Subcutaneous adipose tissue (tissue), 4 donors: Measurements from ENCODE around the gene KYNU. TPM values are rescaled to one million over a fixed set of nuclear protein-coding genes. Genes with fewer than 3 reads are reported as not detected.

Experiments used
- total RNA-seq, 4 donors: library from RNA; depleted of rRNA; stranded (reverse); fragments of >200 nt; gene quantifications; one replicate each; pipeline ENCODE4 v1.1.0, GENCODE V29; 2016
- TF ChIP-seq, protein P1 (sequence below): fragments of 450-650 bp; IDR thresholded peaks from one replicate; pipeline ENCODE4 v1.5.1; 2016; ENCODE audit warnings: low read depth, mild to moderate bottlenecking, control low read depth, antibody characterized with exemption, moderate library complexity

The KYNU gene
- total RNA-seq, 4 donors from 2014 or later = 3.4 to 38.9 (median 10.5) TPM

DNA sequence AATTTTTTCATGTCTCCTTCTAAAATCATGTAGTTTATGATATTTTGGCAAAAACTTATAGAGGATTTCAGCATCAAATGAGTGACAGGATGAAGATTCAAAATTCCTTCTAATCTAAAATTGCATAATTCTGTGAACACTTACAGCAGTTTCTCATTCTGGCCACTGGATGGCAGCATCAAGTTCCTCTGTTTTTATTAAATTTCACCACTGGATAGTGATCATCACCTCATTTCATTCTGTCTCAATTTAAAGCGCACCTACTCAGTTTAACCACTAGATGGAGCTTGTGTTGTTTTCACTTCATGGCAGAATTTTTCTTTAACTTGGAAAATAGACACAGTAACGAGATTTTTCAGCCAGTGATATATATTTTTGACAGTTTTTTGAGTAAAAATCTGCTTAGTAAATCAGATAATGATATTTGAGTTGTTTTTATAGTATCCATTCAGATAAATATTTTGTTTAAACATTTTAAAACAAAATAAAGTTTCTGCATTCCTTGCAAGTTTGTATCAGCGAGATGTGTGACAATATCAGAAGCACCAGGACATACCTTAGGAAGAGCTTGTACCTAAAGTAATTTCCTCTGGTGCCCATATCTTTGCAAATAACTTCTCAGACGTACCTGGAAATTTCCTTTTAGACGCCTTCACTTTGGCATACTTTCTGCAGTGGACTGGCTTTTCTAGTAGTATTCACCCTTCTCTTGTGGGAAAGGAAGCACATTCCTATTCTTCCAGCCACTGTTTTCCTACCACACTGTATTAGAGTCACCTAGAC is 157.0 kb downstream of the KYNU start:
- TF ChIP-seq, protein P1, sequence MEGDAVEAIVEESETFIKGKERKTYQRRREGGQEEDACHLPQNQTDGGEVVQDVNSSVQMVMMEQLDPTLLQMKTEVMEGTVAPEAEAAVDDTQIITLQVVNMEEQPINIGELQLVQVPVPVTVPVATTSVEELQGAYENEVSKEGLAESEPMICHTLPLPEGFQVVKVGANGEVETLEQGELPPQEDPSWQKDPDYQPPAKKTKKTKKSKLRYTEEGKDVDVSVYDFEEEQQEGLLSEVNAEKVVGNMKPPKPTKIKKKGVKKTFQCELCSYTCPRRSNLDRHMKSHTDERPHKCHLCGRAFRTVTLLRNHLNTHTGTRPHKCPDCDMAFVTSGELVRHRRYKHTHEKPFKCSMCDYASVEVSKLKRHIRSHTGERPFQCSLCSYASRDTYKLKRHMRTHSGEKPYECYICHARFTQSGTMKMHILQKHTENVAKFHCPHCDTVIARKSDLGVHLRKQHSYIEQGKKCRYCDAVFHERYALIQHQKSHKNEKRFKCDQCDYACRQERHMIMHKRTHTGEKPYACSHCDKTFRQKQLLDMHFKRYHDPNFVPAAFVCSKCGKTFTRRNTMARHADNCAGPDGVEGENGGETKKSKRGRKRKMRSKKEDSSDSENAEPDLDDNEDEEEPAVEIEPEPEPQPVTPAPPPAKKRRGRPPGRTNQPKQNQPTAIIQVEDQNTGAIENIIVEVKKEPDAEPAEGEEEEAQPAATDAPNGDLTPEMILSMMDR = no peak

DNA sequence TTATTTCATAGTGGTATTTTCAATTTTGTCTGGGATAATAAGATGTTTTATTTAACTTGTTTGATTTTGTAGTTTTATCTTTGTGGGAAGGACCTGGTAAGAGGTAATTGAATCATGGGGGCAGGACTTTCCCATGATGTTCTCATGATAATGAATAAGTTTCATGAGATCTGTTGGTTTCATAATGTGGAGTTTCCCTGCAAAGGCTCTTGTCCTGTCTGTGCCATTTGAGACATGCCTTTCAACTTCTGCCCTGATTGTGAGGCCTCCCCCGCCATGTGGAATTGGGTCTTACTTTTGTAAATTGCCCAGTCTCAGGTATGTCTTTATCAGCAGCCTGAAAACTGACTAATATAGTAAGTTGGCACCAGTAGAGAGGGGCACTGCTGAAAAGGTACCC is 174.0 kb downstream of the KYNU start:
- TF ChIP-seq, protein P1 = no peak

DNA sequence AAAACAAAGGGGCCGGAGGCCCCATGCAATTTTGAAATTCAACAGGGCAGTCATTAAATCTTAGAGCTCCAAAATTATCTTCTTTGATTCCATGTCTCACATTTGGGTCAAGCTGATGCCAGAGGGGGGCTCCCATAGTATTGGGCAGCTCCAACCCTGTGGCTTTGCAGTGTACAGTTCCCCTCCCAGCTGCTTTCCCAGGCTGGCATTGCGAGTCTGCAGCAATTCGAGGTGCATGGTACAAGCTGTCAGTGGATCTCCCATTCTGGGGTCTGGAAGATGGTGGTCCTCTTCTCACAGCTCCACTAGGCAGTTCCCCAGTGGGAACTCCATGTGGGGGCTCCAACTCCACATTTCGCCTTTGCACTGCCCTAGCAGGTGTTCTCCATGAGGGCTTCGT is 179.1 kb downstream of the KYNU start:
- TF ChIP-seq, protein P1 = no peak

DNA sequence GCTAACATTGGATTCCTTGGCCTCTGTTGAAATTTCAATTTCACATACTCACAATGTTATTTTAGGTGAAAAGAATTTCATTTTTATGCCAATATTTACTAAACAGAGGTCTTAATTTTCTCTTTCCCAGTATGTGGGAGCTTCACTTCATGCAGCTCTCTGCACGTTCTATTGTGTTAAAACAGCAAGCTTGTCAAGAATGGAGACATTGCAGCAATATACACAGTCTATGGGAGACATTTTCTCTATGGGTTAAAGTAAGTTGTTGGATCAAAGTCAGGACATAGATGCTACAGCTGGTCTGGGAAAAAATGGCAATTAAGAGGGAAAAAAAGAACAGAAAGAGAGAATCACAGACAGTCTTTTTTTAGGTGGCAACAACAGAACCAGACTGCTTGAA is 181.4 kb downstream of the KYNU start:
- TF ChIP-seq, protein P1 = no peak

DNA sequence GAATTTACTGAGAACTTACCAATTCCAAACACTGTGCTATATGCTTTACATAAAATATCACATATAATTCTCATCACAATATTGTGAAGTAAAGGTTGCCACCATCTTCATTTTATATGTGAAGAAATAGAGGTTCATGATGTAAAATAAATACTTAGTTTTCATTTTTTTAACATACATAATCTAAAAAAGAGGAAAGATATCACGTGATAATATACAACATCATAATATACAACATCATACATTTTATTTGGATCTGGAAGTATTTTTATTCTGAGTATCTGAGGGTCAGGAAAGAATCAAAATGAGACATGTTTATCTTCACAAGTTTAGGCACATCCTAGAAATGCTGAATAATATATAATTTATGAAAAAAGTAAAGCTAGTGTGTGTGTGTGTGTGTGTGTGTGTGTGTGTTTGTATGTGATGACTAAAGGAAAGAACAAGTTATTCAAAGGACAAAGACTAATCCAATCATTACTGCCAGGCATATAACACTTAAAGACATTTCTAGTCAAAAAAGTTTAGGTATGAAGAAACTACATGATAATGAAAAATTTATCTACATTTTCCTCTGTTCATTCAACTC is 186.2 kb downstream of the KYNU start:
- TF ChIP-seq, protein P1 = no peak

DNA sequence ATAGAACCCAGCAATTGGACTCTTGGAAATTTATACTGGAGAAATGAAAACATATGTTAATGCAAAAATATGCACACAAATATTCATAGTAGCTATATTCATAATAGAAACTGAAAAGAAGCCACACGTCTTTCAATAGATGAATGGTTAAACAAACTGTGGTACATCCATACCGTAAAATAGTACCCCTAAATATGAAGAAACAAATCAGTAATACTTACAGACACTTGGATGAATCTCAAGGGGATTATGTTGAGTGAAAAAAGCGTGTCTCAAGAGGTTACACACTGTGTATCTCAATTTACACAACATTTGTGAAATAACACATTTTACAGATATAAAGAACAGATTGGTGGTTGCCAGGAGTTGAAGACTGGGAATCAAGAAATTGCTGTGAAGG is 190.6 kb downstream of the KYNU start:
- TF ChIP-seq, protein P1 = no peak

DNA sequence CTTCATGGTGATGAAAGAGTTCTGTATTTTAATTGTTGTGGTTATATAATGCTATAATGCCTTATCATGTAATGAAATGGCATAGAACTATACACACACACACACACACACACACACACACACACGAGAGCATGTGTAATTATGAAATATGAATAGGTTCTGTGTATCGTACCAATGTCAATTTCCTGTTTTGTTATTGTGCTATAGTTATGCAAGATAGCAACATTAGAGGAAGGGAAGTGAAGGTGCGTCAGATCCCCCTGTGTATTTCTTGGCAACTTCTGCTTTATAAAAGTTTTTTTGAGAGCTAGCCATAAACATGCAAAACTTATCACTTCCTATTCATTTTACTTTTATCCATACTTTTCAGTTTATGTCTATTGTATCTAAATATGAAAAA is 191.0 kb downstream of the KYNU start:
- TF ChIP-seq, protein P1 = no peak
